Uterus (tissue), 4 donors: ENCODE results near the gene YAE1. TPM values are rescaled to one million over a fixed set of nuclear protein-coding genes. Genes with fewer than 3 reads are reported as not detected.

Source experiments
- DNase-seq, 2 donors: peaks; one replicate each; pipeline ENCODE4 v3.0.0-alpha.2; 2019 to 2020
- H3K27ac ChIP-seq, 2 donors: fragments of 200-600 bp; sonication (generic); 1 replicate in 1 of 2; 2 replicates in 1 of 2; pipeline ENCODE4 v1.5.1; 2016 to 2018
- H3K27me3 ChIP-seq, 2 donors: fragments of 200-600 bp; sonication (generic); one replicate each; pipeline ENCODE4 v1.5.1; 2018 to 2019; ENCODE audit warnings: control low read depth in 1 of 2
- H3K36me3 ChIP-seq, 2 donors: fragments of 200-600 bp; sonication (generic); one replicate each; pipeline ENCODE4 v1.5.1; 2019; ENCODE audit warnings: control low read depth in 1 of 2
- H3K4me1 ChIP-seq, 2 donors: fragments of 200-600 bp; sonication (generic); one replicate each; pipeline ENCODE4 v1.5.1; 2018 to 2019; ENCODE audit warnings: control low read depth in 1 of 2
- H3K4me3 ChIP-seq, 2 donors: fragments of 200-600 bp; sonication (generic); 1 replicate in 1 of 2; 2 replicates in 1 of 2; pipeline ENCODE4 v1.5.1; 2018 to 2019; ENCODE audit warnings: mild to moderate bottlenecking in 1 of 2
- H3K9me3 ChIP-seq, 2 donors: fragments of 200-600 bp; sonication (generic); one replicate each; pipeline ENCODE4 v1.5.1; 2019; ENCODE audit warnings: control low read depth in 1 of 2
- CTCF ChIP-seq, 4 experiments: fragments of 200-600 bp in 2 of 4; fragments of 450-650 bp in 2 of 4; sonication (generic) in 2 of 4; IDR thresholded peaks; one replicate each; pipeline ENCODE4 v1.5.1; 2016 to 2019; ENCODE audit warnings: antibody characterized with exemption in 4 of 4, mild to moderate bottlenecking in 2 of 4, moderate library complexity in 1 of 4
- POLR2A ChIP-seq, 2 donors: fragments of 450-650 bp; IDR thresholded peaks; one replicate each; pipeline ENCODE4 v1.6.1; 2016; ENCODE audit warnings: antibody characterized with exemption in 2 of 2, mild to moderate bottlenecking in 1 of 2, moderate library complexity in 1 of 2
- intact Hi-C: fragments of 100-400 bp; cut with DNase I; formaldehyde crosslinking; loops from one replicate; pipeline ENCODE4 v1.15.1; 2023; ENCODE audit warnings: low total_unique reads
- total RNA-seq, 4 donors: library from RNA; depleted of rRNA in 3 of 4; stranded (reverse); fragments of >200 nt in 3 of 4; gene quantifications; one replicate each; pipeline versions ENCODE4 v1.1.0 to v1.2.4, GENCODE V29; 2014 to 2023
- donor health status: DM: yes; HTN: yes; CAD: no.

Gene YAE1
- total RNA-seq, 4 donors from 2014 or later: 16.8 to 54.2 (median 41.7) TPM

GRCh38 chr7:39589323-39590111, 23.3 kb downstream of the YAE1 start:
- intact Hi-C loops: no loop called here

GRCh38 chr7:39592586-39592985, 26.4 kb downstream of the YAE1 start:
- no peak for TF ChIP-seq CTCF (IDR thresholded peaks at IDR 0.05)
- TF ChIP-seq POLR2A (IDR thresholded peaks at IDR 0.05): no peak
- DNase-seq: no peak
- Histone ChIP-seq H3K4me1 (no peaks in the 10 kb centered on the region), H3K4me3 (no peak overlapping the region), H3K9me3 (no peaks in the 10 kb centered on the region), H3K27ac (no peak overlapping the region), H3K36me3 (no peaks in the 10 kb centered on the region), H3K27me3 (no peaks in the 10 kb centered on the region)
- intact Hi-C loops: no loop called here

More at GRCh38 chr7:39589323-39590111, 23.3 kb downstream of the YAE1 start:
- Histone ChIP-seq H3K9me3 (no peaks in the 10 kb centered on the region), H3K36me3 (no peaks in the 10 kb centered on the region), H3K27me3 (no peaks in the 10 kb centered on the region), H3K27ac (no peak overlapping the region), H3K4me1 (no peaks in the 10 kb centered on the region), H3K4me3 (no peak overlapping the region)
- TF ChIP-seq CTCF (IDR thresholded peaks at IDR 0.05): no peak
- no peak for DNase-seq

DNA sequence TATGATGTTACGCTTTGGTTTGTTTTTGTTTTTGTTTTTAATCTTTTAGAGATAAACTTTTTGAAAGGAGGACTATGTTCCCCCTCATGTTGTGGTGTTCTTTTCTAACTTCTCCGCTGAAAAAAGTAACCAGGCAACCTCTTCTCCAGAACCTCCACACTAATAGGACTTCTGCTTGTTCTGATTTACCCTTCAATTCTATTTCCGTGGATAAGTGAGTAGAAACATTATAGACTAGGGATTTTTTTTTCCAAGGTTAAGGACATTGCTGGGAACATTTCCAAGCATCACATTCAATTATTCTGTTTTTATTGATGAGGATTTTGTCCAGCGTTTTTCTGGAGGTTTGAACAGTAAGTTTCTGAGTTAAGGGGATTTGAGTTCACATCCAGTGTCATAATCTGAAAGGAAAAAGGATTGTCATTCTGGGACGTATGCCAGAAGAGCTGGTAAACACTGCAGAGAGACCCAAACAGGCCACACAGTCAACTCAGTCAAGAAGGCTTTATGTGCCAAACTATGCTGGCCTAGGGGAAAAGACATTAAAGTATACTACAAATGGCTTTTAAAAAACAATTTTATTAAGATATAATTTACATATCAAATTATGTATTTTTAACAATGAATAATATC, 28.9 kb downstream of the YAE1 start:
- Histone ChIP-seq H3K27me3 (no peaks in the 10 kb centered on the region), H3K36me3 (no peaks in the 10 kb centered on the region), H3K9me3 (no peaks in the 10 kb centered on the region), H3K4me1 (no peaks in the 10 kb centered on the region), H3K27ac (no peak overlapping the region), H3K4me3 (no peak overlapping the region)
- no peak for DNase-seq
- TF ChIP-seq CTCF (IDR thresholded peaks at IDR 0.05): no peak
- no peak for TF ChIP-seq POLR2A (IDR thresholded peaks at IDR 0.05)
- intact Hi-C loops: no loop called here

DNA sequence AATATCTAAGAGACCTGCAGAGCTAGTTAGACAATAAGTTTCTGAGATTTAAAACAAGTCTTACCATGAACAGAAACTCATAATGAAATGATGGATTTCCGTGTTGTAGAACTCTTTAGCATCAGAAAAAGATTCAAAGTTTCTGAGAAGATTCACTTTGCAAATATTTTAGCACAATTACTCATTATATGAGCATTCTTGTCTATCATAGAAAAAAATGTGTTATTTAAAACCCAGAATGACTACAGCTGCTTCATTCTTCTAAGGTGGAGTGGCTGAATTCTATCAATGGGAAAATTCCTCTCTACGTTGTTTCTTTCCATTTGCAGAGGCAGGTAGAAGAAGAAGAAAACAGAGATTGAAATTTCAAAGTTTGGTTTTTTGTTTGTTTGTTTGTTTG, 36.1 kb downstream of the YAE1 start:
- Histone ChIP-seq H3K4me1 (no peaks in the 10 kb centered on the region), H3K36me3 (no peaks in the 10 kb centered on the region), H3K4me3 (no peak overlapping the region), H3K27ac (no peak overlapping the region), H3K27me3 (no peaks in the 10 kb centered on the region), H3K9me3 (no peaks in the 10 kb centered on the region)
- no peak for DNase-seq
- no peak for TF ChIP-seq CTCF (IDR thresholded peaks at IDR 0.05)
- no peak for TF ChIP-seq POLR2A (IDR thresholded peaks at IDR 0.05)
- intact Hi-C loops: no loop called here

- TF ChIP-seq POLR2A (IDR thresholded peaks at IDR 0.05): no peak
- TF ChIP-seq CTCF (IDR thresholded peaks at IDR 0.05): no peak
- Histone ChIP-seq H3K27ac (no peak overlapping the region), H3K36me3 (no peaks in the 10 kb centered on the region), H3K27me3 (no peaks in the 10 kb centered on the region), H3K4me1 (no peaks in the 10 kb centered on the region), H3K9me3 (no peaks in the 10 kb centered on the region), H3K4me3 (no peak overlapping the region)
- intact Hi-C loops: no loop called here
- no peak for DNase-seq
These were observed 37.7 kb downstream of the YAE1 start for GRCh38 chr7:39603924-39604323.
